ENCODE data around the gene PRKCE.

DNA sequence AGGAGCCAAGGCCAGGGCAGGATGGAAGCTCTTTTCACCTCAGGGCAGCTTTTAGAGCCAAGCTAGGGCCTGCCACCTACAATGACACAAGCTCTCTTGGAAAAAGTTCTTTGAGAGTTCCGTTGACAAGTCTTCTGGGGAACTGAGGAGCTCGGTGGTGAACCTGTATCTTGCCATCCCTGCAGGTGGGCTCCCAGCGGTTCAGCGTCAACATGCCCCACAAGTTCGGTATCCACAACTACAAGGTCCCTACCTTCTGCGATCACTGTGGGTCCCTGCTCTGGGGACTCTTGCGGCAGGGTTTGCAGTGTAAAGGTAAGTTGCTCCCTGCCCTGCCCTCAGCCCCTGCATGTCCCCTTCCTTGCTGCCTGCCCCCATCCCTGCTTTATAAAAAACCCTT lies 332.9 kb downstream of the PRKCE start:
- TF ChIP-seq, protein P1, sequence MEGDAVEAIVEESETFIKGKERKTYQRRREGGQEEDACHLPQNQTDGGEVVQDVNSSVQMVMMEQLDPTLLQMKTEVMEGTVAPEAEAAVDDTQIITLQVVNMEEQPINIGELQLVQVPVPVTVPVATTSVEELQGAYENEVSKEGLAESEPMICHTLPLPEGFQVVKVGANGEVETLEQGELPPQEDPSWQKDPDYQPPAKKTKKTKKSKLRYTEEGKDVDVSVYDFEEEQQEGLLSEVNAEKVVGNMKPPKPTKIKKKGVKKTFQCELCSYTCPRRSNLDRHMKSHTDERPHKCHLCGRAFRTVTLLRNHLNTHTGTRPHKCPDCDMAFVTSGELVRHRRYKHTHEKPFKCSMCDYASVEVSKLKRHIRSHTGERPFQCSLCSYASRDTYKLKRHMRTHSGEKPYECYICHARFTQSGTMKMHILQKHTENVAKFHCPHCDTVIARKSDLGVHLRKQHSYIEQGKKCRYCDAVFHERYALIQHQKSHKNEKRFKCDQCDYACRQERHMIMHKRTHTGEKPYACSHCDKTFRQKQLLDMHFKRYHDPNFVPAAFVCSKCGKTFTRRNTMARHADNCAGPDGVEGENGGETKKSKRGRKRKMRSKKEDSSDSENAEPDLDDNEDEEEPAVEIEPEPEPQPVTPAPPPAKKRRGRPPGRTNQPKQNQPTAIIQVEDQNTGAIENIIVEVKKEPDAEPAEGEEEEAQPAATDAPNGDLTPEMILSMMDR (IDR thresholded peaks at IDR 0.05) = no peak
- no peak for TF ChIP-seq EZH2 (IDR thresholded peaks at IDR 0.05; ENCODE audit: borderline replicate concordance, insufficient read depth, low read depth, low read length, poor library complexity, severe bottlenecking)
